Endothelial cell of umbilical vein (primary cell): Measurements from ENCODE around the gene ISY1. TPM values are rescaled to one million over a fixed set of nuclear protein-coding genes. Genes with fewer than 3 reads are reported as not detected.

ENCODE experiments used
- BruUV-seq: library from RNA; stranded (reverse); fragments of 400-500 nt; replicated peaks from 2 replicates; lab custom pipeline; 2021; lab: Mats Ljungman, UMichigan
- CTCF ChIA-PET: fragments of 300-600, 350-600 bp; sonication (Branson Sonifier 250); formaldehyde crosslinking; loops from one replicate; lab custom pipeline; 2021; ENCODE audit warnings: antibody characterized with exemption, inconsistent platforms; lab: Charles Lee
- POLR2A ChIA-PET: fragments of 300-600, 350-600 bp; sonication (Branson Sonifier 250); formaldehyde crosslinking; loops from one replicate; lab custom pipeline; 2021; ENCODE audit warnings: antibody characterized with exemption, inconsistent platforms; lab: Charles Lee
- DNase-seq: peaks from one replicate; pipeline ENCODE4 v3.0.0-alpha.2; 2011; ENCODE audit warnings: low read depth, low spot score
- FAIRE-seq: peaks from 2 replicates; lab custom pipeline; 2011; peaks lifted over from hg19 to GRCh38; lab: Jason Lieb, UNC
- H2AFZ ChIP-seq: 2 replicates; pipeline ENCODE4 v1.6.0; 2012; ENCODE audit warnings: low read depth, low read length, control low read depth, inconsistent platforms
- H3K27ac ChIP-seq: 2 replicates; pipeline ENCODE4 v1.5.1; 2011; ENCODE audit warnings: low read depth, mild to moderate bottlenecking, control low read depth, low read length, moderate library complexity; ENCODE audit not compliant: insufficient read depth
- H3K27me3 ChIP-seq, 2 experiments: 2 replicates each; pipeline versions ENCODE4 v1.6.0 to v1.6.1; 2011; ENCODE audit warnings: low read length in 2 of 2, mixed read lengths in 1 of 2; ENCODE audit not compliant: control insufficient read depth in 2 of 2, insufficient read depth in 2 of 2
- H3K36me3 ChIP-seq, 2 experiments: 2 replicates in 1 of 2; 3 replicates in 1 of 2; pipeline ENCODE4 v1.5.1; 2011; ENCODE audit warnings: low read length in 2 of 2, mild to moderate bottlenecking in 1 of 2, moderate library complexity in 1 of 2; ENCODE audit not compliant: control insufficient read depth in 2 of 2, insufficient read depth in 2 of 2; ENCODE audit errors: extremely low read depth in 1 of 2
- H3K4me1 ChIP-seq: 3 replicates; pipeline ENCODE4 v1.5.1; 2011; ENCODE audit warnings: mild to moderate bottlenecking, low read length; ENCODE audit not compliant: control insufficient read depth, insufficient read depth; ENCODE audit errors: extremely low read depth
- H3K4me2 ChIP-seq: 2 replicates; pipeline ENCODE4 v1.6.1; 2011; ENCODE audit warnings: low read length, control low read depth, mixed read lengths; ENCODE audit not compliant: insufficient read depth
- H3K4me3 ChIP-seq, 3 experiments: fragments of 200-600 bp in 1 of 3; sonication (generic), shearing (Covaris generic) in 1 of 3; replicated peaks in 1 of 3; 2 replicates each; pipeline ENCODE4 v1.5.1; 2011 to 2016; ENCODE audit warnings: control low read depth in 3 of 3, low read length in 3 of 3, mild to moderate bottlenecking in 2 of 3, inconsistent platforms in 1 of 3, low read depth in 1 of 3, moderate library complexity in 1 of 3; ENCODE audit not compliant: insufficient read depth in 1 of 3
- H3K79me2 ChIP-seq: 2 replicates; pipeline ENCODE4 v1.6.0; 2012; ENCODE audit warnings: low read length, inconsistent platforms; ENCODE audit not compliant: control insufficient read depth, insufficient read depth
- H3K9ac ChIP-seq: replicated peaks from 2 replicates; pipeline ENCODE3; 2011; ENCODE audit warnings: low read length, control low read depth; ENCODE audit not compliant: insufficient read depth; ENCODE audit errors: extremely low read depth
- H3K9me1 ChIP-seq: replicated peaks from 3 replicates; pipeline ENCODE4 v1.6.0; 2011; ENCODE audit warnings: mild to moderate bottlenecking, low read length; ENCODE audit not compliant: control insufficient read depth, insufficient read depth; ENCODE audit errors: extremely low read depth
- H3K9me3 ChIP-seq: replicated peaks from 2 replicates; pipeline ENCODE4 v1.5.1; 2012; ENCODE audit warnings: low read length, inconsistent platforms; ENCODE audit not compliant: control insufficient read depth, insufficient read depth
- H4K20me1 ChIP-seq: replicated peaks from 2 replicates; pipeline ENCODE3; 2011; ENCODE audit warnings: mild to moderate bottlenecking, low read length; ENCODE audit not compliant: control insufficient read depth, insufficient read depth; ENCODE audit errors: extremely low read depth
- CTCF ChIP-seq, 2 donors: IDR thresholded peaks; 1 replicate in 1 of 2; 2 replicates in 1 of 2; pipeline ENCODE4 v1.5.1; 2011; ENCODE audit warnings: low read length in 2 of 2, mild to moderate bottlenecking in 2 of 2, moderate library complexity in 2 of 2, control low read depth in 1 of 2, inconsistent platforms in 1 of 2, low read depth in 1 of 2; ENCODE audit not compliant: insufficient read depth in 1 of 2; ENCODE audit errors: extremely low read depth in 1 of 2
- EZH2 ChIP-seq: IDR thresholded peaks from 2 replicates; pipeline ENCODE4 v1.6.1; 2012; ENCODE audit warnings: borderline replicate concordance, low read depth, mild to moderate bottlenecking, moderate library complexity, low read length, inconsistent platforms; ENCODE audit not compliant: severe bottlenecking
- FOS ChIP-seq: IDR thresholded peaks from 2 replicates; pipeline ENCODE4 v1.6.1; 2011; ENCODE audit warnings: mild to moderate bottlenecking, low read length, moderate library complexity, borderline replicate concordance; ENCODE audit not compliant: insufficient read depth
- GATA2 ChIP-seq: IDR thresholded peaks from 2 replicates; pipeline ENCODE4 v1.7.0; 2011; ENCODE audit warnings: low read depth, mild to moderate bottlenecking, moderate library complexity, mixed read lengths, low read length; ENCODE audit not compliant: insufficient read length, insufficient read depth
- JUN ChIP-seq: IDR thresholded peaks from 2 replicates; pipeline ENCODE4 v1.6.1; 2011; ENCODE audit warnings: borderline replicate concordance, low read depth; ENCODE audit not compliant: insufficient read length, insufficient read depth
- MAX ChIP-seq: IDR thresholded peaks from 2 replicates; pipeline ENCODE4 v1.6.1; 2011; ENCODE audit not compliant: insufficient read depth, insufficient read length
- MYC ChIP-seq: IDR thresholded peaks from one replicate; pipeline ENCODE4 v1.6.1; 2011; ENCODE audit warnings: mild to moderate bottlenecking, low read depth, low read length
- POLR2A ChIP-seq: IDR thresholded peaks from 2 replicates; pipeline ENCODE4 v1.6.1; 2012; ENCODE audit warnings: low read depth, mild to moderate bottlenecking, control low read depth, low read length
- POLR2AphosphoS5 ChIP-seq: IDR thresholded peaks from 2 replicates; pipeline ENCODE4 v1.6.1; 2012; ENCODE audit warnings: low read depth, mild to moderate bottlenecking, control low read depth, low read length, moderate library complexity; ENCODE audit not compliant: insufficient read depth
- dilution Hi-C: fragments of 300-500 bp; cut with MboI; formaldehyde crosslinking; loops from one replicate; pipeline ENCODE4 v1.15.0; 2019; ENCODE audit warnings: low sequenced_read_pairs; ENCODE audit not compliant: extremely low pct_ligation_motif_present
- intact Hi-C: fragments of 100-400 bp; cut with micrococcal nuclease; formaldehyde crosslinking; loops from one replicate; pipeline ENCODE4 v1.10.0; 2022
- polyA plus RNA-seq, 4 experiments: library from polyadenylated mRNA; depleted of rRNA in 3 of 4; stranded (reverse) in 3 of 4; unstranded in 1 of 4; fragments of >200 nt; gene quantifications; 2 replicates each; pipeline versions ENCODE4 v1.2.1 to v1.2.3, GENCODE V29; 2011 to 2012; ENCODE audit warnings: missing spikeins in 1 of 4
- total RNA-seq: library from RNA; stranded (reverse); gene quantifications from 2 replicates; pipeline ENCODE4 v1.2.3, GENCODE V29; 2021

The ISY1 gene
- total and polyA plus RNA-seq, 2 donors (not counting 3 experiments of a cell fraction or from before 2014, with no cell fraction given) = 50.7 to 59.4 TPM

- no peak for FAIRE-seq
These were observed 82.4 kb downstream of the ISY1 start for GRCh38 chr3:129078510-129078909.

More at GRCh38 chr3:129078510-129078909, 82.4 kb downstream of the ISY1 start:
- ChIA-PET CTCF (interaction anchor here (1.1 to 2.1 kb wide), 2 partner anchors 25 to 108 kb away, joined by 4 to 6 read pairs; no protein-coding TSS in a partner anchor), POLR2A (no interaction called here)
- dilution Hi-C loops = no loop called here
- BruUV-seq = no TSS peak
- Histone ChIP-seq H3K9me3 (no peaks in the 10 kb centered on the region), H3K79me2 (no peaks in the 10 kb centered on the region), H3K36me3 (no peaks in the 10 kb centered on the region), H3K4me2 (no peak overlapping the region), H3K4me3 (no peak overlapping the region), H3K9ac (no peak overlapping the region), H4K20me1 (no peaks in the 10 kb centered on the region), H3K9me1 (no peaks in the 10 kb centered on the region), H2AFZ (no peak overlapping the region), H3K27ac (no peak overlapping the region), H3K27me3 (no peaks in the 10 kb centered on the region), H3K4me1 (peaks cover 3% of the 10 kb centered on the region)
- TF ChIP-seq EZH2 = no peak
- TF ChIP-seq FOS = no peak
- no peak for TF ChIP-seq JUN
- TF ChIP-seq MAX = no peak
- no peak for TF ChIP-seq POLR2A
- TF ChIP-seq GATA2 = no peak
- TF ChIP-seq CTCF (IDR thresholded peaks at IDR 0.05; ENCODE audit: extremely low read depth in 1 of 2, insufficient read depth in 1 of 2, low read depth in 1 of 2, low read length in 2 of 2) = no peak
- no peak for TF ChIP-seq MYC
- no peak for TF ChIP-seq POLR2AphosphoS5
- DNase-seq = no peak
- intact Hi-C loops = no loop called here

Other genes with a start within 250 kb of the ISY1 start
- 0.21 and 0.62 TPM in 2 replicates for gene CFAP92, start 167.0 kb downstream of the ISY1 start, total RNA-seq
- 0.04 and 0.10 TPM in 2 replicates for gene CFAP92, start 167.0 kb downstream of the ISY1 start, polyA plus RNA-seq
- gene EFCC1, start 159.8 kb downstream of the ISY1 start, total RNA-seq = 0.58 and 0.73 TPM in 2 replicates
- gene EFCC1, start 159.8 kb downstream of the ISY1 start, polyA plus RNA-seq = 1.3 and 1.6 TPM in 2 replicates
- not detected in 2 replicates for gene GP9, start 100.3 kb downstream of the ISY1 start, total RNA-seq
- not detected in 2 replicates for gene GP9, start 100.3 kb downstream of the ISY1 start, polyA plus RNA-seq
- gene RAB43, start 39.3 kb downstream of the ISY1 start, total RNA-seq = 22.6 and 31.5 TPM in 2 replicates
- gene RAB43, start 39.3 kb downstream of the ISY1 start, polyA plus RNA-seq = 18.5 and 22.0 TPM in 2 replicates
- 197 and 205 TPM in 2 replicates for gene CNBP, start 22.8 kb upstream of the ISY1 start, total RNA-seq
- 152 and 196 TPM in 2 replicates for gene CNBP, start 22.8 kb upstream of the ISY1 start, polyA plus RNA-seq
- gene COPG1, start 88.5 kb upstream of the ISY1 start, total RNA-seq = 202 and 203 TPM in 2 replicates
- gene COPG1, start 88.5 kb upstream of the ISY1 start, polyA plus RNA-seq = 112 and 113 TPM in 2 replicates
- gene HMCES, start 117.8 kb upstream of the ISY1 start, total RNA-seq = 38.9 and 40.8 TPM in 2 replicates
- 21.7 and 30.6 TPM in 2 replicates for gene HMCES, start 117.8 kb upstream of the ISY1 start, polyA plus RNA-seq